GM19438 (cell line): ENCODE data around the gene ZBTB42.
"Not testable (repeated sequence)": the region's sequence is repeated elsewhere in the genome, so short reads cannot be mapped to it uniquely, and the experiment has no call there.

Experiments used
- ATAC-seq: cut with Tn5 transposase; IDR thresholded peaks from one replicate; pipeline ENCODE4 v1.9.1; 2021; ENCODE audit warnings: low read depth; ENCODE audit not compliant: unreplicated experiment

ZBTB42 gene

GRCh38 chr14:104805326-104805678, 4.4 kb downstream of the ZBTB42 start:
- ATAC-seq = no peak

DNA sequence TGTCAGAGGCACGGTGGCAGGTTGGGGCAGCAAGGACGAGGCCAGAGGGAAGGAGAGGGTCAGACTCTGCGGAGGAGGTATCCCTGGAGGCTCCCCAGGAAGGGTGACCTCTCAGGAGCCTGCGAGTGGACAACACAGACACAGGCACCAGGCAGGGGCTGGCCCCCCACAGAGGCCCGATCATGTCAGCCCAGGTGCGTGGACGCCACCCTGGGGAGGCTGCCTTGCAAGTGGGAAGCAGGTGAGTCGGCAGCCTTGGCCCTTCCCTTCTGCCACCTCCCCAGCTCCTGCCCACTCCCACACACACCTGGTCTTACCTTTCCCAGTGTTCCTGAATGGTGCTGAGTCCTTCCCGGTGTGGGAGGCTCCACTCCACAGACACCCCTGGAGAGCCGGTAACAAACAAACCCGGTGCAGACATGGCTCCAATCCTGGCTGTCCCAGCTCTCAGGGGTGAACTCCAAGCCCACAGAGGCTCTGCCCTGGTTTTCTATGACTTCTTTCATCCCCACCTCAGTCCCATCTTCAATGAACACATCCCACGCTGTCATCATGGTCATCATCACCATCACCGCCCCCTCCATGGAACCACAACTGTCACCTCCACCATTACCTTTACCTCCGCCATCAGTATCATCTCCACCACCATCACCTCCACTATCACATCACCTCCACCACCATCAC, 5.2 kb downstream of the ZBTB42 start:
- ATAC-seq = no peak

DNA sequence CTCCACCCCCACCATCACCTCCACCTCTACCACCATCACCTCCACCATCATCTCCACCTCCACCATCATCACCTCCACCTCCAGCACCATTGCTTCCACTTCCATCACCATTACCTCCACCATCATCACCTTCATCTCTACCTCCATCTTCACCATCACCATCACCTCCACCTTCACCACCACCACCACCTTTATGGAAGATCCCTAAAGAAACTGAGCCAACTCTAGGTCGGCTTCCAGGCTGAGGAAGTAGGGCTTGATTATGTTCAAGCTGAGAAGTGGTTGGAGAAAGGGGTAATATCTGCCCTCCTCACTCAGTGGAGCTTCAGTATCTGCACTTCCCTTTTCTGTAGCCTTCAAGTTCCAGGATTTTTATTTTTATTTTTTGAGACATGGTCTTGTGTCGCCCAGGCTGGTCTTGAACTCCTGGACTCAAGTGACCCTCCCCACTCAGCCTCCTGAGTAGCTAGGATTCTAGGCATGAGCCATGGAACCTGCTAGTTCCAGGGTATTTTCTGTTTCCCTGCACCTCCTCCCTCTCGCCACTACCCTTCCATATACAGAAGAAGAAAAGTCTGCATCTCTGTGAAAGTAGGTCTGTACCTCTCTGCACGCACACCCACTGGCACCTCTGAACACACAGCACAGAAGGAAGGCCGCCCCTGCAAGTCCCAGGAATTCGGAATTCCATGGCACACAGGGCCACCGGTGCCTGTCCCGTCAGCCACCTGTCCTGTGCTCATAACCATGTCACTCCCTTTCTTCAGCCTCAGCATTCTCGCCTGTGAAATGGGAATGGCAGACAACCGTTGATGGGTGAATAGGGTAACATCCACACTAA, 5.9 kb downstream of the ZBTB42 start:
- no peak for ATAC-seq

DNA sequence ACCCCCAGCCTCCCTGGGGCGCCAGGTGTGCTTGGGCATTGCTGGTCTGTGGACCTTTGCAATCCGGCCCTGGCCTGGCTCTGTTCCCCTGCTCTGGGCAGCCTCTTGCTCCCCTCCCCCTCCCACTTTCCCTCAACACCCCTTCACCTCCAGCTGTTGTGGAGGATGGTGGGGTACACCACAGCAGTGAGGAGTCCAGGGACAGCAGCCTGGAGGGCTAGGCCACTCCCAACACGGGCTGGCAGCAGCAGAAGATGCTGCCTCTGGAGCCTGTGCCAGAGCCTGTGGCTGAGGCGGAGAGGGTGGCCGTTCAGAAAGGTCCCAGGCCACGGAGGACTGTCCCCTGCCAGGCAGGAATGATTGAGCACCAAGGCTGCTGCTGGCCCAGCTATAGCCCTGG, 7.6 kb downstream of the ZBTB42 start:
- ATAC-seq = no peak

GRCh38 chr14:104810316-104810715, 9.4 kb downstream of the ZBTB42 start:
- ATAC-seq = no peak

GRCh38 chr14:104813286-104813685, 12.4 kb downstream of the ZBTB42 start:
- ATAC-seq = no peak

DNA sequence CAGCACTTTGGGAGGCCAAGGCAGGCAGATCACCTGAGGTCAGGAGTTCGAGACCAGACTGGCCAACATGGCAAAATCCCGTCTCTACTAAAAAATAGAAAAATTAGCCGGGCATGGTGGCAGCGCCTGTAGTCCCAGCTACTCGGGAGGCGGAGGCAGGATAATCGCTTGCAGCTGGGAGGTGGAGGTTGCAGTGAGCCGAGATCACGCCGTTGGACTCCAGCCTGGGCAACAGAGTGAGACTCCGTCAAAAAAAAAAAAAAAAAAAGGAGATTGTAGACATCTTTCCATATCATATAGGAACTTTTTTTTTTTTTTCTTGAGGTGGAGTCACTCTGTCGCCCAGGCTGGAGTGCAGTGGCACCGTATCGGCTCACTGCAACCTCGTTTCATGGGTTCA, 13.8 kb downstream of the ZBTB42 start:
- ATAC-seq = not testable (repeated sequence)

DNA sequence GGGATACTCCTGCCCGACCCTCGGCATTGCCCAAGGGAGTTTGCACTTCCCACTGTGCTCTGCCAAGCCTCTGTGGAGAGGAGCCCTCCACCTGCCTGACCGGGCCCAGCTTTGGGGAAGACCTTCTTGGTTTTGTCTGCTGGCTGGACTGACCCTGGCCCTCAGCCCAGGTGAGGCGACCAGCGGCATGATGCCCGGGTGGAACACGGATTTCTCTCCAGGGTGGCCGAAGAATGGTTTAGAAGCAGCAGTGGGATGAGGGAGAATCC, 15.6 kb downstream of the ZBTB42 start:
- no peak for ATAC-seq

- no peak for ATAC-seq
These were observed 17.2 kb downstream of the ZBTB42 start for GRCh38 chr14:104817930-104818713.

DNA sequence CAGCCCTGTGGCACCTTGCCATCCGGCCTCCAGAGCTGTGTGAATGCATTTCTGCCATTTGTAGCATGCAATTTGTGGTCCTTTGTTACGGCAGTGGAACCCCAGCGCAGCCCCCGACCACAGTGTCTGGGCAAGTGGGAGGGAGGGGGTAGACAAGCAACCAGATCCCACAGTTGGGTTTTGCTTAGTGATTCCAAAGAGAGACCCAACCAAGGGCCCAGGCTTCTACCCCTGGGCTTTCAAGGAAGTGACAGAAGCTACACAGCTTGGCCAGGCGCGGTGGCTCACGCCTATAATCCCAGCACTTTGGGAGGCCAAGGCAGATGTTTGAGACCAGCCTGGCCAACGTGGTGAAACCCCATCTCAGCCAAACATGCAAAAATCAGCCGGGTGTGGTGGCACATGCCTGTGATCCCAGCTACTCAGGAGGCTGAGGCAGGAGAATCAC, 17.8 kb downstream of the ZBTB42 start:
- ATAC-seq = no peak

DNA sequence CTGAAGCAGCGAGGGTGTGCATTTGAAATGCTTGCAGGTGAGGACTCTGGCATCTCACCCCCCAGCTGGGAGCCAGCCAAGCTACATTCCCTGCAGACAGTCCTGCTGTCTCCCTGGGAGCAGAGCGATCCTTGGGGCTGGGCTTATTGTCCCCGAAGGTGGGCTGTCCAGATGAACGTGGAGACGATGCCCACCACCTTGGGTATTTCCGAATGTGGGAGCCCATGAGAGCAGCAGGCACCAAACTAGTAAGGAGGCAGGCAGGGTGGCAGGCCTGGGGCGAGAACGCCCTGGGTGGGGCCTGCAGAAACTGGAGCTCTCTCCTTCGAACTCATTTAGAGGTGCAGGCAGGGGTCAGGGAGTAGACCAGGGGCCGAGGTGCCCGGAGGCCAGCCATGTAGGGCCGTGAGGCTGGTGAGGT, 18.5 kb downstream of the ZBTB42 start:
- no peak for ATAC-seq

DNA sequence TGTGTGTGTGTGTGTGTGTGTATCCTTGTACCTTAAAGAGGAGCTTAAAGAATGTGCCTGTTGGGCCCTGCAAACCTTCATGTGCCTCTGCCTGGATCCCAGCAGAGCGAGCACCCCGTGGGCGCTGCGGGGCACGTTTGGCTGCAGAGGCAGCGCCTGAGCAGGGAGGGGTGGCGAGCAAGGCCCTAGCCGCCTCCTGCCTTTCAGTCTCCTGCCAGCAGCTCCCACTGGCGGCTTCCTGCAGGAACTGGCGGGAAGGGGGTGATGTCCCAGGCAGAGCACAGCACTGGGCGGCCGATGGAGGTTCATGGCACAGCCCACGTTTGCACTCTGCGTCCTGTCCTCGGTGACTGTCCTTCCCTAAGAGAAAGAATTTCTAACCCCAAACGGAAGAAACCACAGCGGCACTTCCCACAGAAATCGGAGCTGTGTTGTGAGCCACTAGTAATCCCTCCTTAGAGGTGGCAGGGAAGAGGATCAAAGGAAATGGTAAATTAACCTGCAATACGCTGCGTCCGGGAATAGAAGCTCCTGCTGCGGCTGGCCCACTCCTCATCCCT, 19.8 kb downstream of the ZBTB42 start:
- ATAC-seq = no peak

GRCh38 chr14:104821229-104821945, 20.5 kb downstream of the ZBTB42 start:
- ATAC-seq = no peak

DNA sequence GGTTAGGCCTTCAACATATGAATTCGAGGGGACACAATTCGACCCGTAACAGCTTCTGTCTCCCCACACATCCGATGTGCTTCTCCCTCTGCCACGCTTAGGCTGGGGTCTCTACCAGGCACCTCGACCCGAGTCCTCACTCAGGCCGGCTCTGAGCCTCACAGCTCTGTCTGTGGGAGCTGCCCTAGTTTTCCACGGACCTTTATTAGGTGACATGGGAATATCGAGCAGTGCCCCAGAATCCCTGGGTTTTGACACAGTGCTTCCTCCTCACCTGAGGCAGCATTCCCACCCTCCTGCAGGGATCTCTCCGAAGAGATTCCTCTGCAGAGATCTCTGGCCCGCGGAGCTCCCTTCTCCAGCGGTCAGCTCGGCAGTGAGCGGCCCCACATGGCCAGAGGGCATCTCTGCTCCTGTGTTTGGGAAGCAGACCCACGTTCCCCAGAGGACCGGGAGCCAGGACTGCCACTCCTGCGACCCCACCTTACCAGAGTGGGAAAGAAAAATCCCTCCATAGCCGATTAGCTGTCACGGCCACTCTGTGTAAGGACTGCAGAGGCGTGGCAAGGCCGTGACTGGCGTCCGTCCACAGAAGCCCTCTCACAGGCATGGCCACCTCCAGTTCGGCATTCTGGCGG, 21.2 kb downstream of the ZBTB42 start:
- ATAC-seq = no peak

DNA sequence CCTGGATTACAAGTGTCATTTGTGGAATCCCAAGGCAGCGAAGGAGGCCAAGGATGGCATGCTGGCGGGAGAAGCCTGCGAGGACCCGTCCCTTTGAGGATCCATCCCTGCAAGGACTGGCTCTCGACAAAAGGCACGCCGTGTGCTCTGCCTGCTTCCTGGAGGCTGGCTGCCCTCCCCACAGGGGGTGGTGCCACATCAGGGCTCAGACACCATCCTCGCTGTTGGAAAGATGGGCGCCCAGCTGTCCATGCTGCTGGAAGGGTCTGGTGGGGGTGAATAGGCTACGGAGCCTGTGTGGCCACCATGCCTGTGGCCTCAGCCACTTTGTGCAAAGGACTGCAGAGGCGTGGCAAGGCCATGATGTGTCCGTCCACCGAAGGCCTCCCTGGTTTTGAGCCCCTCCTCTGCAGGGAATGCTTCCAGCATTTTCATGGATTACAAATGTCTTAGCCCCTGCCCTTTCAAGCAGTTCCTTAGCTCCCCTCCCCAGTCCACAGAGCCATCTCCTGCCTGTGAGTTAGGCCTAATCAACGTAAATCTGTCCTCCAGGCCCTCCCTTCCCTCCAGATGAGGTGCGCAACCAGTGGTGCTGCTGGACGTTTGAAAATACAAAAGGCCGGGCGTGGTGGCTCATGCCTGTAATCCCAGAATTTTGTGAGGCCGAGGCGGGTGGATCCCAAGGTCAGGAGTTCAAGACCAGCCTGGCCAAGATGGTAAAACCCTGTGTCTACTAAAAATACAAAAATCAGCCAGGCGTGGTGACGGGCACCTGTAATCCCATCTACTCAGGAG, 22.1 kb downstream of the ZBTB42 start:
- no peak for ATAC-seq

- ATAC-seq = no peak
These were observed 23.6 kb downstream of the ZBTB42 start for GRCh38 chr14:104824353-104824997.

DNA sequence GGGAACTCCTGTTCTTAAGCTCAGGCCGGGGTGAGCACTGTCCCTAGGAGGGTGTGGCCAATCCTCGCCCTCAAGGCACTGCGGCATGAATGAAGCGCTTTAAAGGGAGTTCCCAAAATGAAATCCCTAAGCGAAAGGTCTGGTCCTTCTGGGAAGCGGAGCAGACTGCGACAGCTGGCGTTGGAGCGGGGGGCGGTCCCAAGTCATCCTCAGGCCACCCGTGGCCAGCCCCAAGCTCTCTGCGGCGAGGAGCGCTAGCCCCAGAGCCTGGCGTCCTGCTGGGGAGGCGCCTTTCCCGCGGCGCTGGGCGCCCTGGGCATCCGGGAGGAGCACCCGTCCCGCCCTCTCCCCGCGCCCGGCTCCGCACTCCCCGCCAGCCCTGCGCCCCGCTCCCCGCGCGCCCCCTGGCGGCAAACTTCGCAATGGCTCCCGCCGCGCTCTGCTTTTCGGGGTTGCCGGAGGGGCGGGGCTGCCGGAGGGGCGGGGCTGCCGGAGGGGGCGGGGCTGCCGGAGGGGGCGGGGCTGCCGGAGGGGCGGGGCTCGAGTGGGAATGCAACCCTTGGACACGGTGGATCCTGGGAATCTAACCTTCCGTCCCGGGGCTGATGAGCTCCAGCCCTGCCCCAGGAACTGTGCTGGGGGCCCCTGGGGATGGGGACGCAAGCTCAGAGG, 25.4 kb downstream of the ZBTB42 start:
- no peak for ATAC-seq

DNA sequence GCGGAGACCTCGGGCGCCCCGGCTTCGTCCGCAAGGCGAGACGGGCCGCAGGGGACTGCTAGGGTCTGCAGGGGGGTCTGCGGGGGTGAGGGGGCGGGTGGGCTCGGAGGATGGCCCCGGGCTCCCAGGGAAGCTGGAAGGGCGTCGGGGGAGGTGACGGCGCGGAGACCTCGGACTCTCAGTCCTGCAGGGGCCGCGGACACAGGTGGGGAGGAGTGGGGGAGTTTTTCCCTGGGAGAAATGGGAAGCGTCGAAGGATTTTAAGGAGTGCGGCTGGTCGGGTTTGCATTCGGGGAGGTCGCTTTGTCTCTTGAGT, 25.9 kb downstream of the ZBTB42 start:
- ATAC-seq = no peak
